ENCODE data around the gene BCAS1.
"Not testable (repeated sequence)": the region's sequence is repeated elsewhere in the genome, so short reads cannot be mapped to it uniquely, and the experiment has no call there.

Gene BCAS1

DNA sequence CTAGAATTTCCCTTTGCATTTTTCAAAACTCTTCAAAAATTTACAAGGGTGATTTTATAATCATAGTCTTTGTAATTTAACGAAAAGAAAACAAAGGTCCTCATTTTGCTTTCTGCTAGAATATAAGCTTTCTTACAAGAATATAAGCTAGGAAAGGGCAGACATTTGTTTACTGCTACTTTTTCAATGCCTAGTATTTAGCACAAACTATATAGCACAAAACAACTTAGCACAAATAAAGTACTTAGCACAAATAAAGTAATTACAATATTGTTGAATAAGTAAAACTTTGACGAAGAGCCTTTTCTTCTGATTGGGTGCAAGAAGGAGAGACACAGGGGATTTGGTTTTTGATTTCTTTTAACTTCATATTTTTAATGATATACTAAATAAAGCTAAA, 87.8 kb downstream of the BCAS1 start:
- no peak for DNase-seq

DNA sequence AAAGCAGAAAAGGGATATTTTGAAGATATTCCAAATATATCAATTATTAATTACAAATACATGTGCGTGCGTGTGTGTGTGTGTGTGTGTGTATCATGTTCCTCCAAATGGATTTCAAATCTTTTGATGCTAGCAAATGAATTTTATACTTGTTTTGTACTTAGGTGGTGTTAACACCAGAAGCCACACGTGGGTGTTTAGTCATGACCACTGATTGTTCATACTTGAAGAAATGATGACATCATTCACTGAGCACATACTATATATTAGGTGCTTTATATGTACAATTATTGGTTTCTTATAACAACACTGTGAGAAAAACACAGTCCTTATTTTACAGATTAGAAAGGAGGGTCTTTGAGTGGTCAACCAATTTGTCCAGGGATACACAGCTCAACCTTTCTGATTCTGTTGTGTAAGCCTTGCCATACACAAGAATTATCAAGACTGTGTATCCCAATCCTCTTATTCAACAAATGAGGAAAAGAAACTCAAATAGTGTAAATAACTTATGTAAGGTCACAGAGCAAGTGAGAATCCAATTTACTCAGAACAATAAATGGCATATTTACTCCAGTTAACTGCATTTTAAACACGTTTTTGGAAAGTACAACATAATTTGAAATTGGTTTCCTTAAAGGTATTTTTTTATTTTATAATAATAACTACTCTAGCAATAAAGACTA, 88.5 kb downstream of the BCAS1 start:
- no peak for DNase-seq

DNA sequence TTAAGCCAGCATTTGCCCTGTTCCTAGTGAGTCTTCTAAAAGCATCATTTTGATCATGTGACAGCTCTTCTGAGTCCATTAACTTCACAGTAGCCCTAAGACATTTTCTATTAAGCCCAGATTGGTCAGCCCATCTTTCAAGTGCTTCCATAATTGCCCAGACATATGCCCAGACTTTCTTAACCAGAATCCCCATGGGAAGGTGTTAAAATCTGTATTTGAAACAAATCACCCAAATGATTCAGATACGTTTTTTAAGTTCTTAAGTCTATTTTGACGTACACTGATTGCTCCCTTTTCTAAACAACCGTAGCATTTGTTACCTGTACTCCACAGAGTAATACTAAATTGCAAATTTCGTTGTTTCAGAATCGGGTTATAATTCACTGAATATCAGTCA, 89.3 kb downstream of the BCAS1 start:
- no peak for DNase-seq

DNA sequence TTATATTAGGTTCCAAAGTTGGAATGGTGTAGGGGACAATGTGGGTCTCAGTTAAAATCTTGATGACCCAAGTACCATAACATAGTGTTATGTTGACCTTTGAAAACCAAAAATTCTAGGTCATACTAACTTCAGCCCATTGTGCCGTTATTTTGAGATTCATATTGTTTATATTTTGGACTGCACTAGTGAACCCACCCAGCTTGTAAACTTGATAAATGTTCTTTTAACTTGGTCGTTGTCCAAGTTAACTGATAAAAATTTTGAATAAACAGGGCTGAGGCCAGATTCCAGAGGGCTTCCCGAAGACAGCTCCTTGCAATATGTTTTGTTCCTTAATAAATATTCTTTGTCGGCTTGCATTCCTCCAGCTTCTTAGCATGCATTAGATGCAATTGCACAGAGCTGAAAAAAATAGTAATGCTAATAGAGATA, 90.3 kb downstream of the BCAS1 start:
- no peak for DNase-seq

DNA sequence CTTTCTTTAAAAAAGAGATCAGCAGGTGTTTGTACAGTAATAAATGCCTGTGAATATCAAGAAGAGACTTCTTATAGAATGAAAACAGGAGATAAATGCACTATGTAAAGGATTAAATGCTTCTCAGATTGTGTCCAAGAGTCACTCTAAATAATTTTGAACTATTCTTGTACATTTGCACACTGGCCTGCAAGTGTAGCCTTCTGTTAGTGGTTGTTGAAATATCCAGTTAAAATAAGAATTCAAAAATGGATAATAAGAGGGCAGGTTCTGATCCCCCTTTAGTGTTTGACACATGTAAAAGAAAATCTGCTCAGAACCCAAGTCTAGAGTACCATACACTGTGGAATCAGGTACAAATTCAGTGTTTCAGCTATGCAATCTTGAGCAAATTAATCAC, 91.9 kb downstream of the BCAS1 start:
- no peak for DNase-seq

DNA sequence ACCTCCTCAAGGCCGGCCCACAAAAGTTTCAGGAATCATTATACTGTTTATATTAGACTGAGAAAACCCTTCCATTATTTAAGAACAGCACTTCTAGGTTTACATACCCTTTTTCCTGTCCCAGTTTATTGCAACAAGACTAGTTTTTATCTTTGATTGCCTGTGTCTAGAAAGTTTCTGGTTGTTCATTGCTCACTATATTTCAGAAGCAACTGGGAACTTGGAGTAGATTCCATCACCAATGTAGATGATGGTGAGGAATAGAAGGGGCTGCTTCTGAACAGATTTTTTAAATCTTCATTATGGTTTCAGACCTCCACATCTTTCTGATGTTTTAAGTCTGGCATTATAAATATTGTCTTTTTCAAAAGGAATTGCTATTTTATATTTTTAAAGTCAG, 93.0 kb downstream of the BCAS1 start:
- DNase-seq, result no peak

DNA sequence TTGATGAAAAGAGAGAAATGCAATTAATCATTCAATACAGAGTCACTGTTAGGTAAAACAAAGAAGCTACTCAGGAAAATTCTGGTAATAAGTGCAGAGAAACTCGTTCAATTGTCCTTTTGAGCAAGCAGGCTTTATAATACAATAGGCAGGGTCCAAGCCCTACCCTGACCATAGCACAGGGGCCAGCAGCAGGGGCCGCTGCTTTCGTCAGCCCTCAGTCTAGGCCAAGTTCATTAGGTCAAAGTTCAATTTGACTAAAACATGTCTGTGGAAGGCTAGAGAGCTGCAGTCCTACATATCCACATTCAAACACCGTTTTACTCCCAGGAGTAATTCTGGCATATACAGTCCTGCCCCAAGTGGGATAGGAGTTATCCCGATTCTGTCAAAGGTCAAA, 94.6 kb downstream of the BCAS1 start:
- no peak for DNase-seq

DNA sequence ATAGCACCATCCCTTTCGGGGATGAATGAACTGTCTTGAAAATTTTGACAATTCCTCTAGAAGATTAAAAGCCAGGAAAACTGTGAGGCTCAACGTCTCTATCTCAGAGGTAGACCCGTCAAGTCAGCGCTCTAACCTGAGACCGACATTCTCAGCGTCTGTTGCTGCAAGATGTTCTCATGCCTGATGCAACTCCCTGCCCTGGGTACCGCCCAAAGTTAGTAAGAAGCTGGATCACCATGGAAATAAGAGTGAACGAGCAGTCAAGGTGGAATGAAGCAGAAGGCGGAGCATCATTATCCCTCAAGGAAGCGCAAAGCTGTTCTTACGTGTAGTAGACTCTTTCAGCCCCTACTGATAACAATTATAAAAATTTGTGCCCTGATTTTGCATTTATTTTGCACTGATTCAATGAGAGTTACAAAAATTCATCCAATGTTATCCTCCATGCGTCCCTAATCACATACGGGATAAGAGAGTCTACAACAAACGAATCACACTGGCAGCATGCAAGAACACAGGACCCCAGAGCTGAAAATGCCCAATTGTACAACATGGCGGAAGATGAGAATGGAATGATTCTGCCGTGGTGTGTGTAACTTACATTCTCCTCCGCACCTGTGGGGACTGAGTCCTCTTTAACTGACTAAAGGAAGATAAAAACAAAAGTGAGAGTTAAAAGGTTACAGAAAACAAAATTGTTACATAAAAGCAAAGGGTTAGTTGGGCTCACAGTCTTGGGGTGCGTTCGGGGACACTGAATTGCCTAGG, 95.4 kb downstream of the BCAS1 start:
- DNase-seq, result no peak

DNA sequence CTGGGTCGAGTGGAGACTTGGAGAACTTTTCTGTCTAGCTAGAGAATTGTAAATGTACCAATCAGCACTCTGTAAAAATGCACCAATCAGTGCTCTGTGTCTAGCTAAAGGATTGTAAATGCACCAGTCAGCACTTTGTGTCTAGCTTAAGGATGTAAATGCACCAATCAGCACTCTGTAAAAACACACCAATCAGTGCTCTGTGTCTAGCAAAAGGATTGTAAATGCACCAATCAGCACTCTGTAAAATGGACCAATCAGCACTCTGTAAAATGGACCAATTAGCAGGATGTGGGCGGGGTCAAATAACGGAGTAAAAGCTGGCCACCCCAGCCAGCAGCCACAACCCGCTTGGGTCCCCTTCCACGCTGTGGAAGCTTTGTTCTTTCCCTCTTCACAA, 96.5 kb downstream of the BCAS1 start:
- not testable (repeated sequence) for DNase-seq

DNA sequence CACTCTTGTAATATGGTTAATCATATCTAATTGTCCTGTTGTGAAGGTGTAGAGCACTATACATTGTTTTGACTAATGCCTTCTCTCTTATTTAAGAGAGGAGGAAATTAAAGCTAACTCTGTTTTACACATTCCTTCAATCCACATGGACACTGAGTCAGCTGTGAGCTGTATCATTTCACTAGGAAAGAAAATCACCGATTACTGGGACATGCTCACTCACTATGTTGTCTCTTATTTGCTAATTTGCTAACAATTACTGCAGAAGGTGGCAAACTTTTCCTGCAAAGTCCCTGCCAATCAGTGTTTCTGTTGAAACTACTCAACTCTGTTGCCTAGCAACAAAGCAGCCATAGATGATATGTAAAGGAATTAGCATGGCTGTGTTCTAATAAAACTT, 98.2 kb downstream of the BCAS1 start:
- DNase-seq, result no peak

DNA sequence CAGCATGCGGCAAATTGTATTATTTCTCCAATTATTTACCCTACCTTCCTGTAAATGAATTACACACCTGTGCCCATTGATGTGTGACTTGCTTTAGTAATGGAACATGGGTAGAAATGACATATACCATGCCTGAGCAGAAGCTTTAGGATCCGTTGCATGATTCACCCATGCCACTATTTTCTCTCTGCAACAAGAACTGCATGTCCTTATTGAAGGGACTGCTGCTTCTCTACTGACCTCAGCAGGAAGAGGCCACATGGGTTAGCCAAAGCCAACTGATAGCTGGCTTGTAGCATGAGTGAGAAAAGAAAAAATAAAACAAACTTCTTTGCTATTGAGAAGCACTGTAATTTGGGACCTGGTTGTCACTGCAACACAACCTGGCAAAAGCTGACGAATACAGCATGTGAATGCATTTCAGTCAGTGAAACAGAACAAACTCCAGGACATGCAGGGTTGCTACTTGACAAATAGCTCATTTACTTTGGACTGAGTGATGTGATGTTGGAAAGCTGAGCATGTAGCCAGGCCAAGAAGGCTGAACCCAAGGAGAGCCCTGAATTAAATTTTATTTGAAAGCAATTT, 99.2 kb downstream of the BCAS1 start:
- DNase-seq, result no peak

DNA sequence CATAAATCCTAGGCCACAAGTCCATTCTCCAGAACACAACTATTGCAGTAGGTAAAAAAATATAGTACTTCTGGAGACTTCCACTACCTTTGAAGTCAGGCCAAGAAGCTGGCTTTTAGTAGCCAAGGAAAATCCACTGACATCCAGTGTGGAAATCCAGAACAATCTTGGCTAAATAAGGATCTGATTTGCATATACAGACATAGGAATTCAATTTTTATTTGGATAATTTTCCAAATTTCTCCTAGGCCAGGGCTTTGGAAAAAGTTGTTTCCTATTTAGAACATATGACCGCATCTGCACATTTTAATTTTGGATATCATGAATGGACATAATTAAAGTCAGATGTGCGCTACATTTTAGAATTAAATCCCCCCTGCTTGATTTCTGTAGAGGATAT, 100.2 kb downstream of the BCAS1 start:
- DNase-seq, result no peak

DNA sequence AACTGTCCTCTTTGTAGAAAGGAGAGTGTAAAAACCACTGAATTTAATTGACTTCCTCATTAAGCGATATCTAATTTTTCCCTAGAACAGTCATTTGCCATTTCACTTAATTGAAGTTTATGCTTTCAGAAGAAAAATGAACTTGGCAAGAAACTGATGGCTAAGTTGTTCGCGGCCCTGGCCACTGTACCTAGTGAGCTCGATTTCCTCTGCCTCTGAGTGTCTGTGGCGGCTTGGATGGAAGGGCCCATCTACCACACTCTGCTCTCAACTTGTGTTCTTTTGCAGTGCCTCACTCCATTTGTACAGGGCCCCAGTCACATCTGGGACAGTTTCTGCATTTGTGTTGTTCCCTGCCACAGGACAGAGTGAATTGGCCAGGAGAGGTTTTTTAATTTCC, 102.9 kb downstream of the BCAS1 start:
- no peak for DNase-seq

DNA sequence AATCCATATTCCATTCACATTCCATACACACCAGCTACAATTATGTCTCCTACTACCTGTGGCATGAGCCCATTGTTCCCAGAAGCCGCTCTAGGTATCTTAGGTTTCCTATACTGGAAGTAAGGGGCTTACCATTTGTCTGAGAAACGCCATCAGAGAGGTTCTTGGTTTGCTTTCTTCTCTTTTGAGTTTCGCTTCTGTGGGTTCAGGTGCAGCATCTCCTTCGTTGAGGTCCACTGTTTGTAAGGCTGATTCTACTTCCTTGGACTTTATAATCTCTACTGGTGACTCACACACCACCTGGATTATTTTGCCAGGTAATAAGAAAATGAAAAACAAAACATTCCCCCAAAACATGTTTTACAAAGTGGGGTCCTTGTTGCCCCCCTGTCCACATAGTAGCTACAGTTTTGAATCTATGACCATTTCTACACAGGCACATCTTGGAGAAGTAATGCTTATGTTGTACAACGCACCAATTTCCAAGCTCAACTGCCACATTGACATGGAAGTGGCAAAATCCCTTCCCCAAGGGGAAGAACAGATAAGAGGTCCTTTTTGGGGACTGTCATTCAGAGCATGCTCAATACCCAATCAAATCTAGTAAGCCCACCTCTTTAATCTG, 103.5 kb downstream of the BCAS1 start:
- no peak for DNase-seq

DNA sequence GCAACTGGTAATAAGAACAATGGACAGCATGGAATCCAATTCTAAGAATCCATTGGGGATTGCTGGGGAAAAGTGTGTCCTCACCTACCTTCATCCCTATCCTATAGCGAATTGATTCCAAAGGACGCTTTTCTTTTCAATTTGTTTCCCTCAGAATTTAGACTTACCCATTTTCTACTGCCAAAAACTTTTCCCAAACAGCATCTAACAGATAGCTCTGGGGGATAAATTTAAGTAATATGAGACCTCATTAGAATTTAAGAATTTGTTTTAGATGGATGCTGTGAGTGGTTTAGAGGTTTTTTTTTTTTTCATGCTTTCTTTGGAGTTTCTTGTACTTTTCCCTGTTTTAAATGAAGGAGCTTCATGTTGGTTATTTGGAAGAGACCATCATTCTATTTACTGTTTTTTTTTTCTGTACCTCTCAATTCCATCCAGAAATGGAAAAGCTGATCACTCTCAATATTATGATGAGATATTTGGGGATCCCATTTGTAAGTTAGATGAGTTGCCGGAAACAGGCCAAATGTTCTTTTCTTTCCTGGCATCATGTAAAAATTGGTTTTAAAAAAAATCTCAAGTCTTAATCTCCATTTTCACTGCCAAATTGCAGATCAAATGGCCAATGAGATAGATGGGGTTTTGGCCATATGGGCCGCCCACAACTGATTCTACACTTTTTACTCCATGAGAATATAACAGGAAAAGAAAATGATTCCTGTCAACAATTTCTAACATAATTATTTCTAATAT, 105.7 kb downstream of the BCAS1 start:
- DNase-seq, result no peak

DNA sequence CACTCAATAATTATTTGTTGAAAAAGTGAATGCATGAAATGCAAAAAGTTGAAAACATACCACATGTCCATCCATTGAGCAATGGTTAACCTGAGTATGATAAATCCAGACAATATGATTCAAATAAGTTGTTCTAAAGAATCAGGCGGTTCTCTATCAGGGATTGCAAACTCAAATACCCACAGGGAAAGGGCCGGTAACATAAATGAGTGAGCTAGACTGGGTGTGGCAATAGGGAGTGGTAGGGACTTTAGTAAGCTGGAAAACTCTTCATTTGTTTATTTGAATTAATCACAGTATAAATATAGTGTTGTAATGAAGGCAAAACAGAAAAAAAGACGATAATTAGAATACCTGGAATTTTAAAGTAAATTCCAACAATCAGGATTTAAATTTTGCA, 106.3 kb downstream of the BCAS1 start:
- no peak for DNase-seq

DNA sequence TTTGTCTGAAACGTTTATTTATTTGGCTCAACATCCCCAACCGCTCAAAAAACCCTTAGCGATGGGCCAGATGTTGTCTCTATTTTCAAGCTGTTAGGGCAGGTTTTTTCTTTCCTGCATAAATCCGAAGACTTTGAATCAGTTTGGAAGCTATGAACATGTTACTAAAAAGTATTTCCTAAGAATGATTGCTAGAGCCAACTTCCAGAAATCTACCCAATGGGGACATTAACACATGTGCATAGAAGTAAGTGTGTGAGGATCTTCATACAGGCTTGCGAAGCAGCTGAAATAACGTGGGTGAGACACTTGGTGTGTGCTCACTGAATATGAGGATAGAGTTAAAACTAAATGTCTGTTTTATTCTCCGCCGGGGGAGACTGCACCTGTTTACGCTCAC, 106.8 kb downstream of the BCAS1 start:
- DNase-seq, result no peak

DNA sequence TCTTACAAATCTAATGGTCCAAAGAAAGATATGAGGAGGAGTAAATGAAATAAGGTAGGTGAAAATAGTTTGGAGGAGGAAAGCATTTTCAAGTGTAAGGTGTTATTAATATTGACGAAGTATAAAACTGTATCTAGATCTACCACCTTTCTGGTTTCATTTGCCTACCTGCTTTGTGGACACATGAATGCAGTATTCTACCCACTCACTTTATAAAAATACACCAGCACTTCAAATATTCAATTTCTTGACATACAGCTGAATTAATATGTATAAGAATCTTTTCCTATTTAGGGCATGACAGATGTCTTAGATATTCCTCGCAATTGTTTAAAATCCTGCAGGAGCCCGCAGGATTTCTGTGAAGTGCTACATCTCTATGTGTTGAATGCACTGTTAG, 108.0 kb downstream of the BCAS1 start:
- DNase-seq, result no peak

DNA sequence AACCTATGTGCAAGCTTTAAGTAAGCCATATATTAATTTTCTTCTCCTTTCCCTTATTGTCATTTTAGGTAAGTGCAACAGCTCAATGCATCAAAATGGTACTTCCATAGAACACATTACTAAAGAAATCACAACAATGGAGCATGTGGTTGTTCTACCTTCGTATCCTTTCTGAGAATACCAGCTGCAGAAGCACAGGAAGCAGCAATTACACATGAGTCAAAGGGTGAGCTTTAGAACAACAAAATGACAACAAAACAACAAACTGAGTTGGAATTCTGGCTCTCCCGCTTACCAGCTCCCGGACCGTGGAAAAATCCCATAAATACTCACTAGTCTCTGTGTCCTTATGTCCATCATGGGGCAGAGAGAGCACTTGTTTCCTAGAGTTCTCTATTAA, 108.9 kb downstream of the BCAS1 start:
- DNase-seq, result no peak

DNA sequence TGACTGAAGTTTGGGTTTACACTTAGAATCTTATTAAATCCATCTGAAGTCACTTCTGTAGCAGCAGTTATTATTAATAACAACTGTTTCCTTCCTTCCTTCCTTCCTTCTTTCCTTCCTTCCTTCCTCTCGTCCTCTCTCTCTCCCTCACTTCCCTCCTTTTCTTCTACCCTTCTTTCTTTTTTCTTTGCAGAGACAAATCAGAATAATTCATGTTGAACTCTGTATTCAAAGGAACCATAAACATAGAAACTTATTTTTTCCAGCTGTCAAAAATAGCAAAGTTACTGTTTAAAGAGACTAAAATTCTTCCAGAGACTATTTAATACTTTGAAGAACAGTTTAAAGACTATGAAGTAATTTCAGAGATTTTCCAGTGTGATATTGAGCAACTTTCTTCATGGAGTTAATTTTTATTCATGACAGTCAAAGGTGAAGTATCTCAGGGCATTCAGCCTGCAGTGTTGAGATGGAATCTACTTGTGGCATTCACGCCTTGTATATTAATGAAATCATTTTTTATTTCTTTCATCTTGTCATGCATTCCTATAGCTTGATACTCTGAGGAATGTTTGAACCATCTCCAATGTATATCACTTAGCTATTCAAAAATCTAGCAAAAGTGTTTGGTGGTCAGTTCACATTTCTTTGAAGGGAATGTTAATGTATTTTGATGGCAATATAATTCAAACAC, 109.7 kb downstream of the BCAS1 start:
- DNase-seq, result no peak

DNA sequence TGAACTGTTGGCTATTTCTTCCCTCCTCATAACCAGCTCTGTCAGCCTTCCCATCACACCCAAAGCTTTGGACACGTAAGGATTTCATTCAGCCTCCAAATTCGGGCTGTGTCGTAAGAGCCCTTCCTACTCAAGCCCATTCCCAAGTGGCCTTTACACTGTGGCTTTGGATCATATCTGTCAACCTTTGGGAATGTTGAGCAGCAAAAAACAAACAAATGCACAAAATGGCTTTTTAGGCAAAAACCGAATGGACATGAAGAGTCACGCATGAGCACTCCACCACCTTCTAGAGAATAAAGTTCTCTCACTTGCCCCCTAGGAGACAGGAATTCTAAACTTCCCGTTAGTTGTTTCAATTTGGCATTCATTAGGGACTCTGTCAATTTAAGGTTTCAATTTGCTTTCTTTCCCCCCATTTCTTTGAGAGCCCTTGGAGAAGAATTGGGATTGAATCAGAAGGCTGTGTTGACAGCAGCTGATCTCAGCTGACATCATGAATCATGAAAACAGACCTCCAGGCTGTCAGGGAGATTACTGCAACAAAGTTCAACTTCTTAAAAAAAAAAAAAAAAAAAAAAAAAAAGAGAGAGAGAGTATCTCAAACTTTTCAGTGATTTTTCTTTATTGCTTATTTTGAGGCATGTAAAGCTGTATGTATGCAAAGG, 110.3 kb downstream of the BCAS1 start:
- DNase-seq, result no peak

DNA sequence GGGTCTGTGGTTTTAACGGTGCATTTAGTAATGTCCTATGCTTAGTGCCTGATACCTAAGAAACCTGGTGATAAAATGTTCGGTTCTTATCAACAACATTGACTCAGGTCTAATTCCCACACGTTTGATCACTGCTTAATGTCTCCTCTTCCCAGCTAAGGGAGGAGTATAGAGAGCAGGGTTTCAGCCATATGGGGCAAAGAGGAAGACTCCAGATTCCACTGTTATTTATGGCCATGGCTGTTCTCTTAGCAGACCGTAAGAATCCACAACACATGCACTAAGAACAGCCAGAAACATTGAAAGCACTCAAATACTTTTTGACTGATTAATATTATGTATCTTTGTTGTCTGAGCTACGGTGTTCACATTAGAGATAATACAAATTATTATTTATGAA, 112.1 kb downstream of the BCAS1 start:
- DNase-seq, result no peak
